OCI-LY7 (cell line): Measurements from ENCODE around the gene ATXN10. TPM values are rescaled to one million over a fixed set of nuclear protein-coding genes. Genes with fewer than 3 reads are reported as not detected.

Experiments
- BruUV-seq: library from RNA; stranded (reverse); fragments of 400-500 nt; replicated peaks from 2 replicates; lab custom pipeline; 2021; lab: Mats Ljungman, UMichigan
- CTCF ChIA-PET: fragments of 300-600 bp; sonication (Branson Sonifier 250); formaldehyde crosslinking; loops from one replicate; lab custom pipeline; 2022; ENCODE audit warnings: antibody characterized with exemption; ENCODE audit not compliant: unreplicated experiment; lab: Charles Lee
- POLR2A ChIA-PET: fragments of 300-600 bp; sonication (Branson Sonifier 250); formaldehyde crosslinking; loops from one replicate; lab custom pipeline; 2022; ENCODE audit warnings: antibody characterized with exemption; lab: Charles Lee
- DNase-seq: peaks from one replicate; pipeline ENCODE4 v3.0.0-alpha.2; 2015; ENCODE audit warnings: low spot score
- H2AFZ ChIP-seq: fragments of 200-600 bp; sonication (generic), shearing (Covaris generic); 2 replicates; pipeline ENCODE4 v1.6.1; 2014; ENCODE audit warnings: mild to moderate bottlenecking, antibody characterized with exemption, low read length, moderate library complexity
- H3K27ac ChIP-seq: fragments of 200-600 bp; sonication (generic); 2 replicates; pipeline ENCODE4 v1.5.1; 2014; ENCODE audit warnings: mixed run types, low read depth, mild to moderate bottlenecking, moderate library complexity, low read length, inconsistent platforms; ENCODE audit not compliant: poor library complexity, severe bottlenecking
- H3K36me3 ChIP-seq: fragments of 200-600 bp; sonication (generic); 2 replicates; pipeline ENCODE4 v1.6.1; 2014; ENCODE audit warnings: mild to moderate bottlenecking, antibody characterized with exemption, low read length, moderate library complexity, mixed read lengths; ENCODE audit not compliant: insufficient read depth
- H3K4me1 ChIP-seq: fragments of 200-600 bp; sonication (generic); 2 replicates; pipeline ENCODE4 v1.5.1; 2014; ENCODE audit warnings: mild to moderate bottlenecking, low read length; ENCODE audit not compliant: insufficient read depth, poor library complexity, severe bottlenecking
- H3K4me2 ChIP-seq: fragments of 200-600 bp; sonication (generic); 2 replicates; pipeline ENCODE4 v1.6.1; 2014; ENCODE audit warnings: mild to moderate bottlenecking, low read length
- H3K4me3 ChIP-seq: fragments of 200-600 bp; sonication (generic); 2 replicates; pipeline ENCODE4 v1.5.1; 2014; ENCODE audit warnings: mild to moderate bottlenecking, low read depth, low read length; ENCODE audit not compliant: poor library complexity, severe bottlenecking
- H3K79me2 ChIP-seq: fragments of 200-600 bp; sonication (generic); 2 replicates; pipeline ENCODE4 v1.6.1; 2016; ENCODE audit warnings: low read depth, mild to moderate bottlenecking, low read length, moderate library complexity, mixed read lengths; ENCODE audit not compliant: insufficient read depth
- H3K9me2 ChIP-seq: fragments of 200-600 bp; sonication (generic); 2 replicates; pipeline ENCODE4 v1.6.1; 2016; ENCODE audit warnings: mild to moderate bottlenecking, low read length, mixed read lengths; ENCODE audit not compliant: insufficient read depth
- H3K9me3 ChIP-seq: fragments of 200-600 bp; sonication (generic); 2 replicates; pipeline ENCODE4 v1.6.1; 2014; ENCODE audit warnings: mild to moderate bottlenecking, mixed run types, low read length, mixed read lengths
- H4K20me1 ChIP-seq: fragments of 200-600 bp; sonication (generic); 2 replicates; pipeline ENCODE4 v1.6.1; 2014; ENCODE audit warnings: mild to moderate bottlenecking, antibody characterized with exemption, low read length, moderate library complexity, mixed read lengths; ENCODE audit not compliant: insufficient read depth
- CTCF ChIP-seq: fragments of 200-600 bp; sonication (generic); conservative IDR thresholded peaks from 2 replicates; pipeline ENCODE4 v1.5.1; 2014; ENCODE audit warnings: mild to moderate bottlenecking, antibody characterized with exemption, low read length, moderate library complexity, mixed read lengths
- EZH2phosphoT487 ChIP-seq: fragments of 200-600 bp; sonication (generic); IDR thresholded peaks from 2 replicates; pipeline ENCODE4 v1.6.1; 2018; ENCODE audit warnings: low read depth, borderline replicate concordance, mild to moderate bottlenecking, mixed run types, antibody characterized with exemption, low read length, moderate library complexity, mixed read lengths
- intact Hi-C: fragments of 100-400 bp; cut with micrococcal nuclease; formaldehyde crosslinking; loops from one replicate; pipeline ENCODE4 v1.10.0; 2022; ENCODE audit not compliant: unreplicated experiment
- total RNA-seq, 2 experiments: library from RNA; depleted of rRNA in 1 of 2; stranded (reverse); fragments of >200 nt in 1 of 2; shearing (Covaris generic) in 1 of 2; gene quantifications; 2 replicates each; pipeline ENCODE4 v1.2.3, GENCODE V29; 2014 to 2022

Gene ATXN10
- total RNA-seq, 2 experiments from 2014 or later = 66.1 to 197 TPM

GRCh38 chr22:45683248-45683647 lies 11.6 kb downstream of the ATXN10 start:
- H3K4me2 ChIP-seq = peak overlapping the region; percentile 37; the same call in 1 of the 2 replicates
- peaks cover 95% of the 10 kb centered on the region for H3K79me2 ChIP-seq
- H3K4me3 ChIP-seq = no peak overlapping the region
- POLR2A ChIA-PET = interaction anchor here (0.7 to 0.8 kb wide), 2 partner anchors 102 to 141 kb away, joined by 3 read pairs; no protein-coding TSS in a partner anchor
- H3K9me2 ChIP-seq = no peaks in the 10 kb centered on the region
- no peaks in the 10 kb centered on the region for H3K9me3 ChIP-seq
- no peak for TF ChIP-seq CTCF
- no peak for TF ChIP-seq EZH2phosphoT487
- H3K4me1 ChIP-seq = peaks cover 51% of the 10 kb centered on the region
- H3K36me3 ChIP-seq = peaks cover 9% of the 10 kb centered on the region; the same call in 1 of the 2 replicates
- H3K27ac ChIP-seq = no peak overlapping the region
- intact Hi-C loops = no loop called here
- no peak for DNase-seq
- BruUV-seq = no TSS peak
- H4K20me1 ChIP-seq = peaks cover 47% of the 10 kb centered on the region
- no peak overlapping the region for H2AFZ ChIP-seq
- CTCF ChIA-PET = no interaction called here

- Histone ChIP-seq H3K27ac (no peak overlapping the region), H3K79me2 (peaks cover 95% of the 10 kb centered on the region), H2AFZ (no peak overlapping the region), H3K4me3 (no peak overlapping the region), H3K4me2 (peak overlapping the region; percentile 37), H3K36me3 (peaks cover 9% of the 10 kb centered on the region; the same call in 1 of the 2 replicates), H3K4me1 (peaks cover 46% of the 10 kb centered on the region), H3K9me3 (no peaks in the 10 kb centered on the region), H4K20me1 (peaks cover 47% of the 10 kb centered on the region), H3K9me2 (no peaks in the 10 kb centered on the region)
- CTCF ChIA-PET = no interaction called here
- BruUV-seq = no TSS peak
- POLR2A ChIA-PET = interaction anchor here (0.7 to 0.8 kb wide), 2 partner anchors 102 to 140 kb away, joined by 3 read pairs; no protein-coding TSS in a partner anchor
- intact Hi-C loops = no loop called here
- no peak for DNase-seq
- TF ChIP-seq EZH2phosphoT487 (no peak), CTCF (no peak)
Observed at GRCh38 chr22:45683680-45684079, 12.0 kb downstream of the ATXN10 start.

- ChIA-PET CTCF (no interaction called here), POLR2A (interaction anchor here (0.7 to 0.8 kb wide), 2 partner anchors 101 to 140 kb away, joined by 3 read pairs; no protein-coding TSS in a partner anchor)
- Histone ChIP-seq H3K4me2 (peak overlapping the region; percentile 37), H3K4me3 (no peak overlapping the region), H3K79me2 (peaks cover 92% of the 10 kb centered on the region), H3K27ac (no peak overlapping the region), H3K9me2 (no peaks in the 10 kb centered on the region), H4K20me1 (peaks cover 48% of the 10 kb centered on the region), H3K9me3 (no peaks in the 10 kb centered on the region), H3K4me1 (peaks cover 41% of the 10 kb centered on the region), H3K36me3 (peaks cover 12% of the 10 kb centered on the region; the same call in 1 of the 2 replicates), H2AFZ (no peak overlapping the region)
- no peak for DNase-seq
- intact Hi-C loops = no loop called here
- TF ChIP-seq EZH2phosphoT487 = no peak
- no peak for TF ChIP-seq CTCF
- BruUV-seq = no TSS peak
Observed at GRCh38 chr22:45684169-45684568, 12.5 kb downstream of the ATXN10 start.
